Colonic mucosa (tissue), 4 donors: Measurements from ENCODE around the gene FGF19. TPM values are rescaled to one million over a fixed set of nuclear protein-coding genes. Genes with fewer than 3 reads are reported as not detected.

Source experiments
- DNase-seq: peaks from one replicate; pipeline ENCODE4 v3.0.0-alpha.2; 2020
- H3K27ac ChIP-seq: fragments of 200-600 bp; one replicate; pipeline ENCODE4 v1.8.0; 2021
- H3K27me3 ChIP-seq: fragments of 200-600 bp; one replicate; pipeline ENCODE4 v1.8.0; 2021
- H3K36me3 ChIP-seq: fragments of 200-600 bp; one replicate; pipeline ENCODE4 v1.8.0; 2021
- H3K4me1 ChIP-seq: fragments of 200-600 bp; one replicate; pipeline ENCODE4 v1.8.0; 2021; ENCODE audit warnings: mild to moderate bottlenecking
- H3K4me3 ChIP-seq: fragments of 200-600 bp; one replicate; pipeline ENCODE4 v1.8.0; 2021
- H3K9ac ChIP-seq, 2 donors: one replicate each; pipeline ENCODE4 v1.7.0; 2013; ENCODE audit warnings: control low read depth in 2 of 2, low read depth in 2 of 2, low read length in 2 of 2
- H3K9me3 ChIP-seq: fragments of 200-600 bp; one replicate; pipeline ENCODE4 v1.8.0; 2021
- CTCF ChIP-seq: fragments of 200-600 bp; IDR thresholded peaks from one replicate; pipeline ENCODE4 v1.8.0; 2022; ENCODE audit warnings: antibody characterized with exemption, mild to moderate bottlenecking
- intact Hi-C: fragments of 100-400 bp; cut with DNase I; formaldehyde crosslinking; loops from one replicate; pipeline ENCODE4 v1.14.1; 2022
- total RNA-seq, 2 donors: library from RNA; stranded (reverse); fragmentation: NEBNext Ultra II Directional in 1 of 2; extraction: Animal tissue kit (Norgen Biotek cat#: 25700) in 1 of 2; gene quantifications; one replicate each; pipeline ENCODE4 v1.2.1, GENCODE V29; 2021
- donor health status: healthy.
- donor health status: DM: no; HTN: no; CAD: no.
- donor health status: DM: no; HTN: no; CAD: no.

FGF19 gene
- total RNA-seq, 2 donors from 2014 or later, result 0.22 TPM; not detected in 1

GRCh38 chr11:69659591-69659990, 44.2 kb downstream of the FGF19 start:
- Histone ChIP-seq H3K9ac (no peak overlapping the region), H3K27me3 (no peaks in the 10 kb centered on the region), H3K27ac (no peak overlapping the region), H3K4me1 (no peaks in the 10 kb centered on the region), H3K9me3 (no peaks in the 10 kb centered on the region), H3K4me3 (no peak overlapping the region), H3K36me3 (no peaks in the 10 kb centered on the region)
- intact Hi-C loops, result no loop called here
- no peak for DNase-seq
- no peak for TF ChIP-seq CTCF

- intact Hi-C loops, result no loop called here
- DNase-seq, result no peak
Observed at GRCh38 chr11:69658626-69659450, 45.0 kb downstream of the FGF19 start.

GRCh38 chr11:69657911-69658625, 45.8 kb downstream of the FGF19 start:
- intact Hi-C loops, result no loop called here
- Histone ChIP-seq H3K9ac (no peak overlapping the region), H3K4me3 (no peak overlapping the region), H3K27me3 (no peaks in the 10 kb centered on the region), H3K4me1 (no peaks in the 10 kb centered on the region), H3K27ac (no peak overlapping the region), H3K9me3 (no peaks in the 10 kb centered on the region), H3K36me3 (no peaks in the 10 kb centered on the region)
- no peak for TF ChIP-seq CTCF
- no peak for DNase-seq

More at GRCh38 chr11:69658626-69659450, 45.0 kb downstream of the FGF19 start:
- no peaks in the 10 kb centered on the region for H3K9me3 ChIP-seq
- no peak overlapping the region for H3K9ac ChIP-seq
- TF ChIP-seq CTCF, result no peak
- H3K36me3 ChIP-seq, result no peaks in the 10 kb centered on the region
- no peak overlapping the region for H3K27ac ChIP-seq
- H3K27me3 ChIP-seq, result no peaks in the 10 kb centered on the region
- no peaks in the 10 kb centered on the region for H3K4me1 ChIP-seq
- H3K4me3 ChIP-seq, result no peak overlapping the region

GRCh38 chr11:69657456-69657910, 46.3 kb downstream of the FGF19 start:
- no peak for DNase-seq
- no peaks in the 10 kb centered on the region for H3K4me1 ChIP-seq
- no peak overlapping the region for H3K9ac ChIP-seq
- no peak for TF ChIP-seq CTCF
- no peak overlapping the region for H3K4me3 ChIP-seq
- H3K36me3 ChIP-seq, result no peaks in the 10 kb centered on the region
- no peaks in the 10 kb centered on the region for H3K27me3 ChIP-seq
- intact Hi-C loops, result no loop called here
- H3K9me3 ChIP-seq, result no peaks in the 10 kb centered on the region
- no peak overlapping the region for H3K27ac ChIP-seq

- no peaks in the 10 kb centered on the region for H3K4me1 ChIP-seq
- H3K27me3 ChIP-seq, result no peaks in the 10 kb centered on the region
- H3K36me3 ChIP-seq, result no peaks in the 10 kb centered on the region
- no peak for DNase-seq
- H3K4me3 ChIP-seq, result no peak overlapping the region
- no peak overlapping the region for H3K27ac ChIP-seq
- no peaks in the 10 kb centered on the region for H3K9me3 ChIP-seq
- no peak overlapping the region for H3K9ac ChIP-seq
- no peak for TF ChIP-seq CTCF
- intact Hi-C loops, result no loop called here
Observed at GRCh38 chr11:69656536-69657455, 47.0 kb downstream of the FGF19 start.
